BE2C (cell line): Measurements from ENCODE around the gene FAM117B.

ENCODE experiments used
- DNase-seq: peaks from one replicate; pipeline ENCODE4 v3.0.0-alpha.2; 2020
- H3K27me3 ChIP-seq: fragments of 250-450 bp; sonication (Bioruptor Pico); 2 replicates; pipeline ENCODE4 v1.5.1; 2020; ENCODE audit warnings: mild to moderate bottlenecking
- H3K36me3 ChIP-seq: fragments of 250-450 bp; sonication (Bioruptor Pico); 2 replicates; pipeline ENCODE4 v1.5.1; 2020; ENCODE audit warnings: mild to moderate bottlenecking
- H3K4me1 ChIP-seq: fragments of 250-450 bp; sonication (Bioruptor Pico); 2 replicates; pipeline ENCODE4 v1.5.1; 2020
- H3K4me3 ChIP-seq: 2 replicates; pipeline ENCODE4 v1.5.1; 2011; ENCODE audit warnings: low read depth, low read length
- H3K9me3 ChIP-seq: fragments of 250-450 bp; sonication (Bioruptor Pico); 2 replicates; pipeline ENCODE4 v1.5.1; 2020
- TF ChIP-seq, protein P1 (sequence below): IDR thresholded peaks from 2 replicates; pipeline ENCODE4 v1.5.1; 2012; ENCODE audit warnings: mild to moderate bottlenecking, low read depth, low read length

Gene FAM117B

DNA sequence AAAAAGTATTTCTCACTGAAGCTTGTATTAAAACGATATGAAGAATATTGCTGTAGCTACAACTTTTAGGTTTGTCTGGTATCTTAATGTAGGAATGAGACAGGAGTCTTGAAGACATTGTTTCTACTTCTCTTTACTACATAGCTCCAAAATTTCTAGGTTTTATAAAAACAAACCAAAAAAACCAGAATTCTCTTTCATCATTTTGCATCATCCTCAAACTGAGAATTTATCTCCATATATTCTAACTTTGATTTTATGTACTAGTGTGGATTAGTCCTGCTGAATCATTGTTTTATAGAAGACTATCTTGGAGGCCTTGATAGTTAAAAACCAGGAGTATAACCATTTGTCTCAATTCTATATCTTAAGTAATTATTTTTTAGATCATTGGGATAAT is 136.6 kb downstream of the FAM117B start:
- DNase-seq, result no peak

DNA sequence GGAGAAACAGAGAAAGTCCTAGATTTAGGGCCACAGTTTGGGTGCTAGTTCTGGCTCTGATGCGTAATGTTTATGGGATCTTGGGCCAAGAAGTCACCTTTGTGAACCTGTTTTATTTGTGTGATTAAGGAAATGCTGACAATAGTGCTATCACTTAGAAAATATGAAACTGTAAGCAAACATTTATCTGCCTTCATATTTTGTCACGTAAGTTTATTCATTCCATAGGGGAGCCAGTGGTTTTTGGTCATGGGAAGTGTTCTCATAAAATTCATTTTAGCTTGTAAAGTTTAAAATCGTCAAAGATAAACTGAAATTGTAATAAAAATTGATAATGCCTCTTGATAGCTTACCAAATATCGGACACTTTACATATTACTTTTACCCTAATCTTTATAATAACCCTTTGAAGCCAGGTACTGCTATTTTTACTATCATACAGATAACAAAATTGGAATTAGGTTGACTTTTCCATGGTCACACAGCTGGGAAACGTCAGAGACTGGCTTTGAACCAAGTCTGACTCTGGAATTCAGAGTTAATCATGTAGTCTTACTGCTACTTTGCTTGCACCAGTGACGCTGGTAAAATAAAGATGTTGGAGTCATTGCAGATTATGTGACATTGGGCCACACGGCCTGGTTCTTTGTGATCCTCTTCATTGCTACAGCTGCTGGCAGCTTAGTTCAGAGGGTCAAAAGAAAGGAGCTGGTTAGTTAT is 137.1 kb downstream of the FAM117B start:
- DNase-seq, result no peak
- Histone ChIP-seq H3K36me3 (no peaks in the 10 kb centered on the region), H3K4me3 (no peak overlapping the region), H3K4me1 (no peaks in the 10 kb centered on the region), H3K9me3 (no peaks in the 10 kb centered on the region), H3K27me3 (no peaks in the 10 kb centered on the region)
- TF ChIP-seq, protein P1, sequence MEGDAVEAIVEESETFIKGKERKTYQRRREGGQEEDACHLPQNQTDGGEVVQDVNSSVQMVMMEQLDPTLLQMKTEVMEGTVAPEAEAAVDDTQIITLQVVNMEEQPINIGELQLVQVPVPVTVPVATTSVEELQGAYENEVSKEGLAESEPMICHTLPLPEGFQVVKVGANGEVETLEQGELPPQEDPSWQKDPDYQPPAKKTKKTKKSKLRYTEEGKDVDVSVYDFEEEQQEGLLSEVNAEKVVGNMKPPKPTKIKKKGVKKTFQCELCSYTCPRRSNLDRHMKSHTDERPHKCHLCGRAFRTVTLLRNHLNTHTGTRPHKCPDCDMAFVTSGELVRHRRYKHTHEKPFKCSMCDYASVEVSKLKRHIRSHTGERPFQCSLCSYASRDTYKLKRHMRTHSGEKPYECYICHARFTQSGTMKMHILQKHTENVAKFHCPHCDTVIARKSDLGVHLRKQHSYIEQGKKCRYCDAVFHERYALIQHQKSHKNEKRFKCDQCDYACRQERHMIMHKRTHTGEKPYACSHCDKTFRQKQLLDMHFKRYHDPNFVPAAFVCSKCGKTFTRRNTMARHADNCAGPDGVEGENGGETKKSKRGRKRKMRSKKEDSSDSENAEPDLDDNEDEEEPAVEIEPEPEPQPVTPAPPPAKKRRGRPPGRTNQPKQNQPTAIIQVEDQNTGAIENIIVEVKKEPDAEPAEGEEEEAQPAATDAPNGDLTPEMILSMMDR, result no peak

More for the DNA sequence above, 136.6 kb downstream of the FAM117B start:
- no peaks in the 10 kb centered on the region for H3K9me3 ChIP-seq
- H3K4me3 ChIP-seq, result no peak overlapping the region
- H3K27me3 ChIP-seq, result no peaks in the 10 kb centered on the region
- TF ChIP-seq, protein P1, result no peak
- no peaks in the 10 kb centered on the region for H3K36me3 ChIP-seq
- no peaks in the 10 kb centered on the region for H3K4me1 ChIP-seq

DNA sequence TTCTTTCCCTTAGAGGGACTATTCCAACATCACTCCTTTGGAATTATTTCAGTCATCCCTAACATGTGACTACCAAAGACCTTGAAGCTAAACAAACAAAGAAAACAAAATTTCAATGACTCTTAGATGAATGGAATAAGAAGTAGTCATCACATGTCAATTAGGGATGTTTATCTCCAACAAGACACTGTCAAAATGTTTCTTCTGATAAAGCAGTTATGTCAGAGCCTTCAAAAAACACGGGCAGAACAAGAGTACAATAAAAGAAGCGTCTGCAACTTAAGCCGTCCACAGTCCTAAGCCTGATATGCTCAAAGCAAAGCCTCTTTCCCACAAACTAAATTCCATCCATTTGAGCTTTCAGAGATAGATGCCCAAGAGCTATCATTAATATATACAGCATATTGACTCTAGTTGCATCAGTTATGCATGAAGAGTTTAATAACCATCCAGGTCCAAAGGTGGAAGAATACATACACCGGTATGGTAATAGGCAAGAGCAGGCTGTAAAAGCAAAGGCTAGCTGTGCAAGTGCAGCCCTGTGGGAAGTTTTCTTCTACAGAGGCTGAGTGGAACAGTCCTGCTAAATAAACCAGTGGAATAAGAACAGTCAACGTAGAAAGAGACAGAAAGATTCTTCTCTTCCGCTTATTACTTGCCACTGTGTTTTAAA is 138.7 kb downstream of the FAM117B start:
- DNase-seq, result no peak
- H3K27me3 ChIP-seq, result no peaks in the 10 kb centered on the region
- H3K4me1 ChIP-seq, result no peaks in the 10 kb centered on the region; the same call in 1 of the 2 replicates
- H3K9me3 ChIP-seq, result no peaks in the 10 kb centered on the region
- H3K36me3 ChIP-seq, result no peaks in the 10 kb centered on the region
- no peak overlapping the region for H3K4me3 ChIP-seq
- TF ChIP-seq, protein P1, result no peak

DNA sequence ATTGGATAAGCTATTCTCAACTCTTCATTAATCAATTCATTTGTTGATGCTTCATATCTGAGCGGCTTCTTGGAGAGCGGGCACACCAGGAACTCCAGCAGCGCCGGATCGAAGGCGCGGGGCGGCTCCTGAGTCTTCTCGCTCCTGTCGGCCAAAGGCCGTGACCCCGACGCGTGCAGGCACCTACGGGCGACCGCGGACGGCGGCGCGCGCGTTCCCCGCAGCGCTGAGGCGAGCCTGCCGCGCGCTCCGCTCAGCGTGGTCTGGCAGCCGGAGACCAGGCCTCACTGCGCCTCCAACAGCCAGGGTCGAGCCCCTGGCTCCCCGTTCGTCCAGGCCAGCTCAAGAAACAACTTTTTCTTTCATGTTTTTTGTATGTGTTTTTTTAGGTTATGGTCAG is 139.3 kb downstream of the FAM117B start:
- H3K27me3 ChIP-seq, result no peaks in the 10 kb centered on the region
- no peaks in the 10 kb centered on the region; the same call in 1 of the 2 replicates for H3K4me1 ChIP-seq
- H3K36me3 ChIP-seq, result no peaks in the 10 kb centered on the region
- no peaks in the 10 kb centered on the region for H3K9me3 ChIP-seq
- no peak for DNase-seq
- no peak overlapping the region for H3K4me3 ChIP-seq
- TF ChIP-seq, protein P1, result no peak

DNA sequence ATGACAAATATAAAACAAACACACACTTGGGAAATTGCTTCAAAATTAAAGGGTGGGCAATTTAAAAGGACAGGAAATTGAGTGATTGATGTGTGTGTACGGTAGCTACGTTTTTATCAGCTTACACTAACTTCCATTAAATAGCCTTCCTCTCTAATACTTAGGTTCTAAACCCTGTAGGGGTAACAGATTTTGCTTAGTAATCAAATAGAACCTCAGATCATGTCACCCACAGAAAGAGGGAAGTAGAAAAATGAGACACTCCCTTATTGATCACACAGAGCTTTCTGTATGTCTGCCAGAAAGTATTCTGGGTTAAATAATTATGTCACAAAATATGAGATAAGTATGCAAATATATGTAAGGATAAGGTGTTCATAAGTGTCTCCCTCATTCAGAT is 143.4 kb downstream of the FAM117B start:
- Histone ChIP-seq H3K4me3 (no peak overlapping the region), H3K27me3 (no peaks in the 10 kb centered on the region), H3K36me3 (no peaks in the 10 kb centered on the region), H3K4me1 (no peaks in the 10 kb centered on the region; the same call in 1 of the 2 replicates), H3K9me3 (no peaks in the 10 kb centered on the region)
- TF ChIP-seq, protein P1, result no peak
- no peak for DNase-seq

DNA sequence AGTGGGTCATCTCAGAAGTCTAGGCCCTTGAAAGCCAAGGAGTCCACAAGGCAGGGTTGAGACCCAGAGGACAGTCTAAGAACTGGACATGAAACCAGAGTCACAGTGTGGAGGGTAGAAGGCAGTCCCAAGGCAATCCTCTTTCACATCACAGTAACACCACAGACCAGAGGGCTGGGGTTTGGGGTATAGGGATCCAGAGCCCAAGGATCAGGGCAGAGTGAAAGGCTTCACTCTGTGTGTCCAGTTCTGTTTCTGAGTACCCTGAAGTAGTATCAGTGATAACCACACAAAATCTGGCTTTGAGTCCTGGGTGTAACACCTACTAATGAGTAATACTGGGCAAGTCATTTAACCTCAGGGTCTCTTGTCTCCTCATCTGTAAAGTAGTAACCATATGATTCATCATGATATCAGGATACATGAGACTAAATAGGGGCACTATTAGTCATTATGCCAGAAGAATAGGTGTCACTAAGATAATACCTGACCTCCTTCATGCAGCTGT is 145.8 kb downstream of the FAM117B start:
- TF ChIP-seq, protein P1, result no peak
- no peaks in the 10 kb centered on the region; the same call in 1 of the 2 replicates for H3K4me1 ChIP-seq
- no peaks in the 10 kb centered on the region for H3K27me3 ChIP-seq
- H3K36me3 ChIP-seq, result no peaks in the 10 kb centered on the region
- no peak for DNase-seq
- no peak overlapping the region for H3K4me3 ChIP-seq
- H3K9me3 ChIP-seq, result no peaks in the 10 kb centered on the region
